GM18499 (cell line): ENCODE results near the gene CCDC27.
"Not testable (repeated sequence)": the region's sequence is repeated elsewhere in the genome, so short reads cannot be mapped to it uniquely, and the experiment has no call there.

Experiments
- ATAC-seq: cut with Tn5 transposase; IDR thresholded peaks from one replicate; pipeline ENCODE4 v1.9.1; 2021; ENCODE audit warnings: moderate number of reproducible peaks; ENCODE audit not compliant: insufficient read depth, unreplicated experiment

Gene CCDC27

GRCh38 chr1:3787745-3788605, 35.7 kb downstream of the CCDC27 start:
- no peak for ATAC-seq

GRCh38 chr1:3788756-3789420, 36.6 kb downstream of the CCDC27 start:
- no peak for ATAC-seq

GRCh38 chr1:3789421-3790300, 37.4 kb downstream of the CCDC27 start:
- ATAC-seq = no peak

- no peak for ATAC-seq
Observed at GRCh38 chr1:3790500-3790923, 38.3 kb downstream of the CCDC27 start.

- no peak for ATAC-seq
Observed at GRCh38 chr1:3790952-3791351, 38.7 kb downstream of the CCDC27 start.

DNA sequence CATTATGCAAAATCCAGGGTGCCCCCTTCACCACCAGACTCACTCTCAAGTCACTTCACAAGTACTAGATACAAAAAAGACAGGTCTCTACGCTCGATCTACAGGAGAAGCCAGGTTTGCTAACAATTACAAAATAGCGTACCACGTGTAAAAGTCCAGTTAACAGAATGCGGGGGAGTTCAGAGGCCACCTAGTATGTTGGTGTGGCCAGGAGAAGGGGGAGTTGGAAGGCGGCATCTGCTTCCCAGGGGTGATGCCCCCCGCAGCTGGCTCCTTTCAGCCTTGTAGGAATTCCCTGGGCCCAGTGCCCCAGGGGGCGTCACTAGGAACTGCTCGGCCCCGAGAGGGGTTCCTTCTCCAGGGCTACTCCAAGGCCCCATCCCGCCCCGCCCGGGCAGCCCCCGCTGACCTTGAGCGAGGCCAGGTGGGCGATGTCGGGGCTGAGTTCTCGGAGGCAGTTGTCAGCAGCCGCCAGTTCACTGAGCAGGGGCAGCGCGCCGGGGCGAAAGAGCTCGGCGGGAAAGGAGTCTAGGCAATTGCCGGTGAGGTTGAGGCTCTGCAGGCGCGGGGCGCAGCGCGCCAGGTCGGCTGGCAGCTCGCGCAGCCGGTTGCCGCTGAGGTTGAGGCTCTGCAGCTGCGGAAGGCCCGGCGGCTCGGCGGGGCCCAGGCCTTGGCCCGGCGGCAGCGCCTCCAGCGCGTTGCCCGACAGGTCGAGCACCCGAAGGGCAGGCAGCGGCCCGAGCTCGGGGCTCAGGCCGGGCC, 43.4 kb downstream of the CCDC27 start:
- no peak for ATAC-seq

- peak; percentile 87 for ATAC-seq
Observed at GRCh38 chr1:3796215-3797061, 44.2 kb downstream of the CCDC27 start, which contains the start of gene LRRC47. Gene LRRC47 (minus strand): TSS chr1:3796498. CDS start chr1:3796476, 22 bp downstream.

DNA sequence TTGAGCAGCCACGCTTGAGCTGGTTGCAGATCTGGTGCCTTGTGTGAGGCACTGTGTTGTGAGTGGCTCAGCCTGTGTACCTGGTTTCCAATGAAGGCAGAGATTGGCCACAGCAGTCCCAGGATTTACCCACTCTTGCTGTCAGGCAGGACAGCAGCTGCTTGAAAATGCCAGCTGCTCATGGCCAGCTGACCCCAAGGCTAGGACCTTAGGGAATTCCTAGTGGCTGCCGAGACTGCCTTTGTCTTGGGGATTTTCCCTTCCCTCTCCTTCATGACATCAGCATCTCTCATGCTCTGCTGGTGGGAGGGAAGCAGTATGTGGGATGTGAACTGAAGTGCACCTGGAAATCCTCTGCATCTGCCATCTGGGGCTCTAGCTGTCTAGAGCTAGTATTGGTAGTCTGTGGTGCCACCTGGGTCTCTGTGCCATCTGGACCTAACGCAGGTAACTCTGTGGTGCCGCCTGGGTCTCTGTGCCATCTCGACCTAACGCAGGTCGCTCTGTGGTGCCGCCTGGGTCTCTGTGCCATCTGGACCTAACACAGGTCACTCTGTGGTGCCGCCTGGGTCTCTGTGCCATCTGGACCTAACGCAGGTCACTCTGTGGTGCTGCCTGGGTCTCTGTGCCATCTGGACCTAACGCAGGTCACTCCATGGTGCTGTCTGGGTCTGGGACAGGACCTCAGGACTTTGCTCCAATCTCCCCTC, 47.9 kb downstream of the CCDC27 start:
- no peak for ATAC-seq

GRCh38 chr1:3800795-3801194, 48.5 kb downstream of the CCDC27 start:
- not testable (repeated sequence) for ATAC-seq

- no peak for ATAC-seq
Observed at GRCh38 chr1:3803905-3804626, 51.8 kb downstream of the CCDC27 start.

GRCh38 chr1:3804627-3804944, 52.3 kb downstream of the CCDC27 start:
- ATAC-seq = not testable (repeated sequence)

GRCh38 chr1:3805038-3805437, 52.8 kb downstream of the CCDC27 start:
- ATAC-seq = no peak

- no peak for ATAC-seq
Observed at GRCh38 chr1:3807769-3808168, 55.5 kb downstream of the CCDC27 start.

- ATAC-seq = no peak
Observed at GRCh38 chr1:3809680-3810079, 57.4 kb downstream of the CCDC27 start.

GRCh38 chr1:3810149-3810761, 58.0 kb downstream of the CCDC27 start:
- not testable (repeated sequence) for ATAC-seq

GRCh38 chr1:3811595-3811911, 59.3 kb downstream of the CCDC27 start:
- no peak for ATAC-seq

- no peak for ATAC-seq
Observed at GRCh38 chr1:3814065-3814464, 61.8 kb downstream of the CCDC27 start.
